Lower lobe of right lung (tissue), 2 donors: ENCODE measurements around the gene KLHL40. TPM values are rescaled to one million over a fixed set of nuclear protein-coding genes. Genes with fewer than 3 reads are reported as not detected.

ENCODE experiments used
- ATAC-seq, 2 donors: fragments of 200-7000 bp; cut with Tn5 transposase; one replicate each; pipeline ENCODE4 v1.9.1; 2020 to 2022; ENCODE audit warnings: mild to moderate bottlenecking in 2 of 2, moderate library complexity in 2 of 2
- DNase-seq: peaks from one replicate; pipeline ENCODE4 v3.0.0-alpha.2; 2020
- H3K27ac ChIP-seq: fragments of 200-600 bp; one replicate; pipeline ENCODE4 v1.8.0; 2022
- H3K27me3 ChIP-seq: fragments of 200-600 bp; one replicate; pipeline ENCODE4 v1.8.0; 2022; ENCODE audit warnings: low read depth
- H3K36me3 ChIP-seq: fragments of 200-600 bp; one replicate; pipeline ENCODE4 v1.8.0; 2022; ENCODE audit warnings: mild to moderate bottlenecking
- H3K4me1 ChIP-seq: fragments of 200-600 bp; one replicate; pipeline ENCODE4 v1.8.0; 2022
- H3K4me3 ChIP-seq: fragments of 200-600 bp; one replicate; pipeline ENCODE4 v1.8.0; 2022; ENCODE audit warnings: mild to moderate bottlenecking
- H3K9me3 ChIP-seq: fragments of 200-600 bp; one replicate; pipeline ENCODE4 v1.8.0; 2022
- intact Hi-C: fragments of 100-400 bp; cut with DNase I; formaldehyde crosslinking; loops from one replicate; pipeline ENCODE4 v1.11.0; 2022
- total RNA-seq: library from RNA; stranded (reverse); fragmentation: NEBNext Ultra II Directional; extraction: Animal tissue kit (Norgen Biotek cat#: 25700); gene quantifications from one replicate; pipeline ENCODE4 v1.2.1, GENCODE V29; 2021
- TF ChIP-seq, protein P1 (sequence below): fragments of 200-600 bp; IDR thresholded peaks from one replicate; pipeline ENCODE4 v1.8.0; 2022; ENCODE audit warnings: antibody characterized with exemption, mild to moderate bottlenecking
- donor health status: DM: no; HTN: yes; CAD: no; lungs with severe emphysema.

KLHL40 gene
- total RNA-seq, 1 donor from 2014 or later: not detected

DNA sequence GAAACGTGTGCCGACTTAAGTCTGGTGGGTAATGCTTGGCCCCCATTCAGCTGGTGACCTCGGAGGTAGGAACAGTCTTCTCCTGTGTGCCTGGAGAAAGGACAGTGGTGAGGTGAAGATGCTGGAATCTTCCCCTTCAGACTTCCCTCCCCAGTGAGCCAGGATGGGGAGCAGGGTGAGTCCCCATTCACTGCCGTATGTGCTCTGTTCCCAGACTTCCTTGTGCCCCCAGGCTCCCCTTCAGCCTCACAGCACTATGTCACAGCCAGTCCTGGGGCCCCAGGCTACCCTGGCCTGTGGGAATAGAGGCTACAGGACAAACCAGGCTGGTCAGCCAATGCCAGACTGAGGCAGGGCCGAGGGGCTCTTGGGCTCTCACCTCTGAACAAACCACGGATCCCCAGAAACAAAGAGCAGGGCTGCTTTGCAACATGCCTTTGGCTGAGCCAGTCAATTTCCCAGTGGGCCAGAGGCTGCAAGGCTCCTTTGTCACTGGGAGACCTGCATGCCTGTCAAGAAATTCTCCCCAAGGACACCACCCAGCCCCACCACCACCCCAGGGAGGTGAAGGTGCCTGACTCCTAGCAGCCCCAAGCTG, 49.0 kb downstream of the KLHL40 start:
- H3K36me3 ChIP-seq: no peaks in the 10 kb centered on the region
- intact Hi-C loops: no loop called here
- H3K4me1 ChIP-seq: no peaks in the 10 kb centered on the region
- DNase-seq: no peak
- TF ChIP-seq, protein P1, sequence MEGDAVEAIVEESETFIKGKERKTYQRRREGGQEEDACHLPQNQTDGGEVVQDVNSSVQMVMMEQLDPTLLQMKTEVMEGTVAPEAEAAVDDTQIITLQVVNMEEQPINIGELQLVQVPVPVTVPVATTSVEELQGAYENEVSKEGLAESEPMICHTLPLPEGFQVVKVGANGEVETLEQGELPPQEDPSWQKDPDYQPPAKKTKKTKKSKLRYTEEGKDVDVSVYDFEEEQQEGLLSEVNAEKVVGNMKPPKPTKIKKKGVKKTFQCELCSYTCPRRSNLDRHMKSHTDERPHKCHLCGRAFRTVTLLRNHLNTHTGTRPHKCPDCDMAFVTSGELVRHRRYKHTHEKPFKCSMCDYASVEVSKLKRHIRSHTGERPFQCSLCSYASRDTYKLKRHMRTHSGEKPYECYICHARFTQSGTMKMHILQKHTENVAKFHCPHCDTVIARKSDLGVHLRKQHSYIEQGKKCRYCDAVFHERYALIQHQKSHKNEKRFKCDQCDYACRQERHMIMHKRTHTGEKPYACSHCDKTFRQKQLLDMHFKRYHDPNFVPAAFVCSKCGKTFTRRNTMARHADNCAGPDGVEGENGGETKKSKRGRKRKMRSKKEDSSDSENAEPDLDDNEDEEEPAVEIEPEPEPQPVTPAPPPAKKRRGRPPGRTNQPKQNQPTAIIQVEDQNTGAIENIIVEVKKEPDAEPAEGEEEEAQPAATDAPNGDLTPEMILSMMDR: no peak
- H3K4me3 ChIP-seq: no peak overlapping the region
- no peaks in the 10 kb centered on the region for H3K27me3 ChIP-seq
- H3K9me3 ChIP-seq: no peaks in the 10 kb centered on the region
- no peak for ATAC-seq
- no peak overlapping the region for H3K27ac ChIP-seq

DNA sequence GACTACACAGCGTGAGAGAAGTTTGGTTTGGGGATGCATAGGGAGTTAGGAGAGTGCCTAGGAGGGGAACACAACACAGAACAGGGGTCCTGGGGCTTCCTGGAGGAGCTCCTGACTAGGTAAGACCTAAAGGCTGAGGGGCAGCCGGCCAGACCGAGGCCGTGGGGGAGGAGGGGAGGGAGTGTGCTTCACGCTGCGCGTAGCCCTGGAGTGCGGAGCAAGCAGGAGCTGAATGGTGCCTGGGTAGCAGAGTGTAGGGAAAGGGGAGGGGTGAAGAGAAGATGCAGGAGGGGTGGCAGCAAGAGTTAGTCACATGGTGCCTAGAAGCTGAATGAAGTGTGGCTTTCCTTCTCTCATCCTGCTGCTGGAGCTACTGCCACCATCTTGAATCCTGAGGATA, 49.7 kb downstream of the KLHL40 start:
- ATAC-seq (no peak), DNase-seq (no peak)
- no peak overlapping the region for H3K4me3 ChIP-seq
- intact Hi-C loops: no loop called here
- no peak overlapping the region for H3K27ac ChIP-seq
- TF ChIP-seq, protein P1: no peak
- no peaks in the 10 kb centered on the region for H3K36me3 ChIP-seq
- H3K9me3 ChIP-seq: no peaks in the 10 kb centered on the region
- no peaks in the 10 kb centered on the region for H3K27me3 ChIP-seq
- no peaks in the 10 kb centered on the region for H3K4me1 ChIP-seq

DNA sequence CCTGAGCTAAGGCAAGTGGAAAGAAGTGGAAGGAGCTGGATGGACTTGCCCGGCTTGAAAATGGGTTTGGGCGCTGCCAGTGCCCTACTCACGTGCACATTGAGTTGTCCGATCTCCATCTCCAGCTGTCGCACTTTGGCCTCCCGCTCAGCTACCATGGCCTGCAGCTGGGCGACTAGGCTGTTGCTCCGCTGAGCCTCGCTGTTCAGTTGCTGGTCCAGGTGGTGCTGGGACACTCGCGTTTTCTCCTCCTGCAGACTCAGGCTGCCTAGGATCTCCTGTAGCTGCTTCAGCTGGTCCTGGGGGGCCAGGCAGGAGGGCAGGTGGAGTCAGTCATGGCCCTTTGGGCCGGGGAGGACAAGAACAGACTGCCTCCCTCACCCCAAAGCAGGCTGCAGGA, 50.3 kb downstream of the KLHL40 start:
- intact Hi-C loops: no loop called here
- TF ChIP-seq, protein P1: no peak
- no peak overlapping the region for H3K4me3 ChIP-seq
- H3K27ac ChIP-seq: no peak overlapping the region
- no peaks in the 10 kb centered on the region for H3K4me1 ChIP-seq
- ATAC-seq: no peak
- H3K27me3 ChIP-seq: no peaks in the 10 kb centered on the region
- no peaks in the 10 kb centered on the region for H3K36me3 ChIP-seq
- H3K9me3 ChIP-seq: no peaks in the 10 kb centered on the region
- no peak for DNase-seq

DNA sequence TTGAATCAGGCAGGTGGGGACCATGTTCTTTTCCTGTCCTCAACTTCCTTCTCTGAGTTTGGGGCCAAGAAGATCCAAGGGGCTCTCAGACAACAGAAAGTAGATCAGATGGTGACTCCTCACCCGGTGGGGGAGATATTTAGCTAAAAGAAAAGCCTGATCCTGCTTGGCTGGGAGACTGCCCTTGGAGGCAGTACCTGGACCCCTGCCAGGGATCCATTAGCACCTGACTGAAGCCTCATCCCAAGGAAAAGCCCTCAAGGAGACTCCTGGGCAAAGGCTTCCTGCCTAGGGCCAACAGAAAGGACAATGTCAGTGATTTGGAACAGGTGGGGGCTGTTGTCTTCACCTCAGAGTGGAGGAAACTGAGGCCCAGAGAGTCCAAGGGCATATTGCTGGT, 50.7 kb downstream of the KLHL40 start:
- no peak overlapping the region for H3K27ac ChIP-seq
- H3K4me3 ChIP-seq: no peak overlapping the region
- ATAC-seq: no peak
- DNase-seq: no peak
- H3K9me3 ChIP-seq: no peaks in the 10 kb centered on the region
- TF ChIP-seq, protein P1: no peak
- no peaks in the 10 kb centered on the region for H3K4me1 ChIP-seq
- intact Hi-C loops: no loop called here
- H3K36me3 ChIP-seq: no peaks in the 10 kb centered on the region
- no peaks in the 10 kb centered on the region for H3K27me3 ChIP-seq

DNA sequence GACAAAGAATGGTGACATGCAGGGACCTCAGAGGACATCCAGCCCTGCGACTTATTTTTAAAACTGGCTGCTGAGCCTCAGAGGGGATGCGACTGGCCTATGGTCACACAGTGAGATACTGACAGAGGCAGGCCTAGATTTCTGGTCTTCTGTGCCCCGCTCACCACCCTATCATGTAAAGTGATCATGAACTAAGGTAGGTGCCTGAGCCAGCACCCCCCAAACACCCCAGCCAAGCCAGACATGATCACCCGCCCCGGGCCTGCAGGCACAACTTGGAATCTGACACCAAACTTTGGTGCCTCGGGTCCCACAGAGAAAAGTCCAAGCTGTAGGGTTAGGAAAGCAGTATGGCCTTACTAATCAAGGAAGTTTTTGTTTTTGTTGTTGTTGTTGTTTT, 51.2 kb downstream of the KLHL40 start:
- ATAC-seq: no peak
- Histone ChIP-seq H3K4me3 (no peak overlapping the region), H3K36me3 (no peaks in the 10 kb centered on the region), H3K27me3 (no peaks in the 10 kb centered on the region), H3K9me3 (no peaks in the 10 kb centered on the region), H3K27ac (no peak overlapping the region), H3K4me1 (no peaks in the 10 kb centered on the region)
- no peak for DNase-seq
- intact Hi-C loops: no loop called here
- TF ChIP-seq, protein P1: no peak
